MM.1S (cell line): ENCODE results near the gene RBL1.

ENCODE experiments used
- DNase-seq: peaks from one replicate; pipeline ENCODE4 v3.0.0-alpha.2; 2015
- H2AFZ ChIP-seq: fragments of 300-600 bp; sonication (generic); 2 replicates; pipeline ENCODE4 v1.6.0; 2016; ENCODE audit warnings: antibody characterized with exemption, low read length
- H3F3A ChIP-seq: fragments of 300-600 bp; sonication (generic); 2 replicates; pipeline ENCODE4 v1.6.1; 2016; ENCODE audit warnings: mild to moderate bottlenecking, antibody characterized with exemption, low read length, moderate library complexity, mixed read lengths; ENCODE audit not compliant: insufficient read depth
- H3K27ac ChIP-seq: fragments of 300-600 bp; sonication (generic); 2 replicates; pipeline ENCODE4 v1.5.1; 2016; ENCODE audit warnings: mild to moderate bottlenecking, low read length
- H3K27me3 ChIP-seq: fragments of 300-600 bp; sonication (generic); replicated peaks from 2 replicates; pipeline ENCODE4 v1.6.0; 2016; ENCODE audit warnings: low read length; ENCODE audit not compliant: insufficient read depth
- H3K36me3 ChIP-seq: fragments of 300-600 bp; sonication (generic); replicated peaks from 2 replicates; pipeline ENCODE4 v1.6.1; 2016; ENCODE audit warnings: mild to moderate bottlenecking, low read length, mixed read lengths; ENCODE audit not compliant: insufficient read depth
- H3K4me1 ChIP-seq: fragments of 300-600 bp; sonication (generic); 2 replicates; pipeline ENCODE4 v1.6.1; 2016; ENCODE audit warnings: low read length, mixed read lengths
- H3K4me2 ChIP-seq: fragments of 300-600 bp; sonication (generic); 2 replicates; pipeline ENCODE4 v1.6.0; 2016; ENCODE audit warnings: low read depth, low read length
- H3K4me3 ChIP-seq: fragments of 300-600 bp; sonication (generic); 2 replicates; pipeline ENCODE4 v1.5.1; 2016; ENCODE audit warnings: low read length, mixed read lengths
- H3K79me2 ChIP-seq: fragments of 300-600 bp; sonication (generic); 2 replicates; pipeline ENCODE4 v1.6.1; 2016; ENCODE audit warnings: mixed run types, low read length, mixed read lengths
- H3K9ac ChIP-seq: fragments of 300-600 bp; sonication (generic); 2 replicates; pipeline ENCODE4 v1.6.1; 2016; ENCODE audit warnings: low read length, mixed read lengths
- H3K9me2 ChIP-seq: fragments of 300-600 bp; sonication (generic); replicated peaks from 2 replicates; pipeline ENCODE4 v1.6.1; 2016; ENCODE audit warnings: mild to moderate bottlenecking, low read length, mixed read lengths; ENCODE audit not compliant: insufficient read depth
- H3K9me3 ChIP-seq: fragments of 300-600 bp; sonication (generic); replicated peaks from 2 replicates; pipeline ENCODE4 v1.6.1; 2016; ENCODE audit warnings: mild to moderate bottlenecking, low read length, mixed read lengths; ENCODE audit not compliant: insufficient read depth
- H4K20me1 ChIP-seq: fragments of 300-600 bp; sonication (generic); 2 replicates; pipeline ENCODE4 v1.6.1; 2016; ENCODE audit warnings: mild to moderate bottlenecking, low read length, moderate library complexity, mixed read lengths; ENCODE audit not compliant: insufficient read depth
- CTCF ChIP-seq: fragments of 300-600 bp; sonication (generic); IDR thresholded peaks from 2 replicates; pipeline ENCODE4 v1.5.1; 2016; ENCODE audit warnings: antibody characterized with exemption, low read length, mixed read lengths
- EZH2 ChIP-seq: fragments of 300-600 bp; sonication (generic); optimal IDR thresholded peaks from 2 replicates; pipeline ENCODE3; 2017; ENCODE audit warnings: low read depth, mild to moderate bottlenecking, antibody characterized with exemption, low read length, mixed read lengths
- EZH2phosphoT487 ChIP-seq: fragments of 300-600 bp; sonication (generic); IDR thresholded peaks from 2 replicates; pipeline ENCODE4 v1.6.1; 2018; ENCODE audit warnings: antibody characterized with exemption, low read length

The RBL1 gene

GRCh38 chr20:37111926-37112455 lies 16.2 kb upstream of the RBL1 start:
- H3F3A ChIP-seq, result no peaks in the 10 kb centered on the region
- TF ChIP-seq CTCF, result no peak
- TF ChIP-seq EZH2, result no peak
- H3K27ac ChIP-seq, result no peak overlapping the region
- no peaks in the 10 kb centered on the region for H3K9me2 ChIP-seq
- H4K20me1 ChIP-seq, result no peaks in the 10 kb centered on the region
- no peaks in the 10 kb centered on the region for H3K4me1 ChIP-seq
- no peaks in the 10 kb centered on the region for H3K9me3 ChIP-seq
- H3K27me3 ChIP-seq, result no peaks in the 10 kb centered on the region
- no peak overlapping the region for H3K4me3 ChIP-seq
- no peak overlapping the region for H3K4me2 ChIP-seq
- H3K36me3 ChIP-seq, result no peaks in the 10 kb centered on the region
- DNase-seq, result no peak
- no peak overlapping the region for H2AFZ ChIP-seq
- no peak overlapping the region for H3K9ac ChIP-seq
- H3K79me2 ChIP-seq, result no peaks in the 10 kb centered on the region

GRCh38 chr20:37108676-37109075 lies 12.9 kb upstream of the RBL1 start:
- H3K27ac ChIP-seq, result no peak overlapping the region
- H3K4me3 ChIP-seq, result no peak overlapping the region
- H3K79me2 ChIP-seq, result no peaks in the 10 kb centered on the region
- no peak overlapping the region for H2AFZ ChIP-seq
- H3K9ac ChIP-seq, result no peak overlapping the region
- H3F3A ChIP-seq, result no peaks in the 10 kb centered on the region
- no peaks in the 10 kb centered on the region for H3K9me3 ChIP-seq
- no peaks in the 10 kb centered on the region for H3K9me2 ChIP-seq
- H3K4me2 ChIP-seq, result no peak overlapping the region
- no peaks in the 10 kb centered on the region for H3K4me1 ChIP-seq
- no peaks in the 10 kb centered on the region for H4K20me1 ChIP-seq
- no peak for DNase-seq
- no peaks in the 10 kb centered on the region for H3K36me3 ChIP-seq
- no peak for TF ChIP-seq EZH2
- no peak for TF ChIP-seq EZH2phosphoT487
- TF ChIP-seq CTCF, result no peak
- no peaks in the 10 kb centered on the region for H3K27me3 ChIP-seq

- DNase-seq, result no peak
- no peaks in the 10 kb centered on the region for H3K27me3 ChIP-seq
- no peaks in the 10 kb centered on the region for H3K9me3 ChIP-seq
- H3F3A ChIP-seq, result no peaks in the 10 kb centered on the region
- no peak for TF ChIP-seq EZH2
- no peak overlapping the region for H3K27ac ChIP-seq
- no peaks in the 10 kb centered on the region for H3K9me2 ChIP-seq
- no peaks in the 10 kb centered on the region for H3K4me1 ChIP-seq
- H3K79me2 ChIP-seq, result no peaks in the 10 kb centered on the region
- no peak overlapping the region for H3K9ac ChIP-seq
- no peak overlapping the region for H3K4me3 ChIP-seq
- H2AFZ ChIP-seq, result no peak overlapping the region
- no peaks in the 10 kb centered on the region for H4K20me1 ChIP-seq
- H3K36me3 ChIP-seq, result no peaks in the 10 kb centered on the region
- no peak overlapping the region for H3K4me2 ChIP-seq
Measured at GRCh38 chr20:37102571-37102970, 6.8 kb upstream of the RBL1 start.

- Histone ChIP-seq H3K9me3 (no peaks in the 10 kb centered on the region), H3K27me3 (no peaks in the 10 kb centered on the region), H2AFZ (peak overlapping the region; percentile 100), H3K79me2 (peaks cover 42% of the 10 kb centered on the region), H3K36me3 (no peaks in the 10 kb centered on the region; the same call in 1 of the 2 replicates), H3K27ac (peak overlapping the region; percentile 90; the same call in 1 of the 2 replicates), H4K20me1 (no peaks in the 10 kb centered on the region), H3K9ac (peak overlapping the region; percentile 99), H3K4me1 (peaks cover 14% of the 10 kb centered on the region), H3K4me2 (peak overlapping the region; percentile 69), H3K9me2 (no peaks in the 10 kb centered on the region), H3K4me3 (peak overlapping the region; percentile 89), H3F3A (peaks cover 8% of the 10 kb centered on the region; the same call in 1 of the 2 replicates)
- TF ChIP-seq CTCF (no peak), EZH2phosphoT487 (no peak), EZH2 (no peak)
- peak; percentile 9 for DNase-seq
Measured at GRCh38 chr20:37096415-37097041, 731 bp upstream of the RBL1 start.
